Sigmoid colon (tissue), 7 donors: Measurements from ENCODE around the gene MED16. TPM values are rescaled to one million over a fixed set of nuclear protein-coding genes. Genes with fewer than 3 reads are reported as not detected.
"Not testable (repeated sequence)": the region's sequence is repeated elsewhere in the genome, so short reads cannot be mapped to it uniquely, and the experiment has no call there.

Source experiments
- DNase-seq: peaks from one replicate; pipeline ENCODE4 v3.0.0-alpha.2; 2019
- H3K27ac ChIP-seq, 4 donors: fragments of 200-600 bp; sonication (generic); one replicate each; pipeline ENCODE4 v1.5.1; 2016 to 2019; ENCODE audit warnings: mild to moderate bottlenecking in 1 of 4
- H3K27me3 ChIP-seq, 3 donors: fragments of 200-600 bp; sonication (generic); one replicate each; pipeline ENCODE4 v1.5.1; 2019; ENCODE audit warnings: mild to moderate bottlenecking in 1 of 3
- H3K36me3 ChIP-seq, 4 donors: fragments of 200-600 bp; sonication (generic); one replicate each; pipeline ENCODE4 v1.5.1; 2016 to 2019
- H3K4me1 ChIP-seq, 4 donors: fragments of 200-600 bp; sonication (generic); one replicate each; pipeline ENCODE4 v1.5.1; 2017 to 2019
- H3K4me3 ChIP-seq, 4 donors: fragments of 200-600 bp; sonication (generic); one replicate each; pipeline ENCODE4 v1.5.1; 2017 to 2019; ENCODE audit warnings: mild to moderate bottlenecking in 2 of 4, moderate library complexity in 1 of 4
- H3K9me3 ChIP-seq, 4 donors: fragments of 200-600 bp in 3 of 4; sonication (generic) in 3 of 4; one replicate each; pipeline versions ENCODE4 v1.5.1 to v1.6.1; 2013 to 2019
- CTCF ChIP-seq, 4 experiments: fragments of 450-650 bp in 3 of 4; fragments of 200-600 bp in 1 of 4; IDR thresholded peaks; one replicate each; pipeline ENCODE4 v1.5.1; 2016 to 2019; ENCODE audit warnings: antibody characterized with exemption in 4 of 4, mild to moderate bottlenecking in 3 of 4, moderate library complexity in 2 of 4
- EP300 ChIP-seq, 4 donors: sonication (generic); formaldehyde crosslinking; IDR thresholded peaks; one replicate each; pipeline ENCODE4 v1.6.1; 2017; ENCODE audit warnings: antibody characterized with exemption in 4 of 4
- POLR2A ChIP-seq, 2 donors: fragments of 450-650 bp; IDR thresholded peaks; one replicate each; pipeline ENCODE4 v1.6.1; 2016; ENCODE audit warnings: antibody characterized with exemption in 2 of 2, mild to moderate bottlenecking in 2 of 2, moderate library complexity in 2 of 2
- POLR2AphosphoS5 ChIP-seq, 4 donors: sonication (generic); formaldehyde crosslinking; IDR thresholded peaks; one replicate each; pipeline ENCODE4 v1.6.1; 2017; ENCODE audit warnings: antibody characterized with exemption in 4 of 4
- WGBS, 2 donors: extraction: QIAGEN DNeasy Blood & Tissue Kit; methylation state at CpG; one replicate each; pipeline ENCODE4 v1.1.7; 2013; 5-methylcytosine and 5-hydroxymethylcytosine counted together
- intact Hi-C: fragments of 100-400 bp; cut with DNase I; formaldehyde crosslinking; loops from one replicate; pipeline ENCODE4 v1.15.1; 2023
- polyA plus RNA-seq, 3 donors: library from polyadenylated mRNA; stranded (reverse); fragments of 200-250 nt; gene quantifications; one replicate each; pipeline ENCODE4 v1.2.3, GENCODE V29; 2013
- small RNA-seq, 3 donors: library from RNA; depleted of rRNA; stranded (forward); fragments of <200 nt; gene quantifications; one replicate each; pipeline ENCODE3, GENCODE V24; 2016
- total RNA-seq, 4 donors: library from RNA; depleted of rRNA; stranded (reverse); fragments of >200 nt; gene quantifications; one replicate each; pipeline ENCODE4 v1.1.0, GENCODE V29; 2016
- donor health status: healthy with polysubstance abuse.
- donor health status: Bipolar disorder and iron deficiency.
- donor health status: healthy.

Gene MED16
- total and polyA plus RNA-seq, 7 donors = 22.4 to 62.5 (median 33.2) TPM

- Histone ChIP-seq H3K4me1 (peaks cover 0 to 16% (median 15%) of the 10 kb centered on the region in 4 donors), H3K36me3 (no peaks in the 10 kb centered on the region), H3K9me3 (no peaks in the 10 kb centered on the region), H3K27ac (no peak overlapping the region), H3K4me3 (no peak overlapping the region), H3K27me3 (peaks cover 27 to 49% (median 33%) of the 10 kb centered on the region in 3 donors)
- 21 to 52% methylated on average over 12 of the region's 12 CpGs for WGBS, 2 donors
- no peak for TF ChIP-seq POLR2A (IDR thresholded peaks at IDR 0.05)
- no peak for TF ChIP-seq POLR2AphosphoS5 (IDR thresholded peaks at IDR 0.05)
- no peak for TF ChIP-seq CTCF (IDR thresholded peaks at IDR 0.05)
- intact Hi-C loops = no loop called here
- no peak for DNase-seq
Observed at GRCh38 chr19:823565-824121, 69.3 kb downstream of the MED16 start.

GRCh38 chr19:821825-822503 is 71.0 kb downstream of the MED16 start, which contains the start of gene PLPPR3:
PLPPR3 (minus strand) TSS chr19:821955; CDS start chr19:821559, 396 bp downstream.
- TF ChIP-seq EP300 (IDR thresholded peaks at IDR 0.05) (no peak), POLR2A (IDR thresholded peaks at IDR 0.05) (no peak), CTCF (IDR thresholded peaks at IDR 0.05) (no peak), POLR2AphosphoS5 (IDR thresholded peaks at IDR 0.05) (no peak)
- Histone ChIP-seq H3K36me3 (no peaks in the 10 kb centered on the region), H3K4me3 (peak within 1 kb of the TSS; percentile 6 to 47 (median 34)), H3K4me1 (peaks cover 0 to 16% (median 15%) of the 10 kb centered on the region in 4 donors), H3K27me3 (peaks cover 22 to 36% (median 33%) of the 10 kb centered on the region in 3 donors), H3K9me3 (no peaks in the 10 kb centered on the region), H3K27ac (no peak within 1 kb of the TSS)
- WGBS, 2 donors = 1 to 2% methylated on average over 86 of the region's 86 CpGs
- no peak for DNase-seq
- intact Hi-C loops = no loop called here

- no peaks in the 10 kb centered on the region for H3K9me3 ChIP-seq
- WGBS, 2 donors = 3% methylated on average over 64 of the region's 64 CpGs
- peaks cover 0 to 16% (median 15%) of the 10 kb centered on the region in 4 donors for H3K4me1 ChIP-seq
- intact Hi-C loops = no loop called here
- H3K27me3 ChIP-seq = peaks cover 22 to 36% (median 33%) of the 10 kb centered on the region in 3 donors
- H3K36me3 ChIP-seq = no peaks in the 10 kb centered on the region
- no peak for TF ChIP-seq EP300 (IDR thresholded peaks at IDR 0.05)
- TF ChIP-seq POLR2AphosphoS5 (IDR thresholded peaks at IDR 0.05) = no peak
- no peak for TF ChIP-seq CTCF (IDR thresholded peaks at IDR 0.05)
- TF ChIP-seq POLR2A (IDR thresholded peaks at IDR 0.05) = no peak
- no peak overlapping the region for H3K27ac ChIP-seq
- H3K4me3 ChIP-seq = peak overlapping the region; percentile 6 to 47 (median 34)
- DNase-seq = no peak
Observed at GRCh38 chr19:821231-821824, 71.7 kb downstream of the MED16 start.

GRCh38 chr19:820212-820611 is 72.8 kb downstream of the MED16 start:
- DNase-seq, H3K36me3 ChIP-seq, H3K9me3 ChIP-seq, H3K27ac ChIP-seq, intact Hi-C loops, H3K4me3 ChIP-seq: not testable (repeated sequence)
- Histone ChIP-seq H3K4me1 (peaks cover 0 to 16% (median 15%) of the 10 kb centered on the region in 4 donors), H3K27me3 (peaks cover 22 to 36% (median 33%) of the 10 kb centered on the region in 3 donors)
- 85 to 91% methylated on average over 5 of the region's 5 CpGs for WGBS, 2 donors

Small RNA genes within 50 kb of the gene (small RNA-seq; reads per million reads assigned to genes)
- 0 to 0.60 (median 0) reads per million in 3 donors for gene RNU6-9

Other genes with a start within 250 kb of the MED16 start
- 10 to 100 TPM; 39.2 to 57.1 (median 55.5) TPM for gene RNF126, start 230.0 kb downstream of the MED16 start, total RNA-seq
- gene RNF126, start 230.0 kb downstream of the MED16 start, polyA plus RNA-seq = 10 to 100 TPM; 33.5 to 58.8 (median 35.4) TPM
- gene FSTL3, start 216.8 kb downstream of the MED16 start, total RNA-seq = 100 to 1,000 TPM in 2 of 4 donors, 10 to 100 TPM in 2; 35.7 to 118 (median 107) TPM
- gene FSTL3, start 216.8 kb downstream of the MED16 start, polyA plus RNA-seq = 10 to 100 TPM in 1 of 3 donors, 1 to 10 TPM in 2; 1.6 to 17.8 (median 6.0) TPM
- not detected for gene PRSS57, start 197.7 kb downstream of the MED16 start, total RNA-seq
- under 1 TPM in 1 of 3 donors, not detected in 2; 0.15 TPM for gene PRSS57, start 197.7 kb downstream of the MED16 start, polyA plus RNA-seq
- 10 to 100 TPM; 30.4 to 91.4 (median 35.9) TPM for gene PALM, start 184.3 kb downstream of the MED16 start, total RNA-seq
- 10 to 100 TPM in 2 of 3 donors, 1 to 10 TPM in 1; 3.0 to 21.0 (median 12.5) TPM for gene PALM, start 184.3 kb downstream of the MED16 start, polyA plus RNA-seq
- under 1 TPM in 1 of 4 donors, not detected in 3; 0.36 TPM for gene MISP, start 142.1 kb downstream of the MED16 start, total RNA-seq
- 100 to 1,000 TPM; 266 to 456 (median 311) TPM for gene MISP, start 142.1 kb downstream of the MED16 start, polyA plus RNA-seq
- gene PTBP1, start 95.7 kb downstream of the MED16 start, total RNA-seq = 10 to 100 TPM; 53.8 to 94.5 (median 71.7) TPM
- 100 to 1,000 TPM in 2 of 3 donors, 10 to 100 TPM in 1; 78.7 to 154 (median 101) TPM for gene PTBP1, start 95.7 kb downstream of the MED16 start, polyA plus RNA-seq
- gene PLPPR3, start 71.2 kb downstream of the MED16 start, total RNA-seq = not detected
- gene PLPPR3, start 71.2 kb downstream of the MED16 start, polyA plus RNA-seq = under 1 TPM in 1 of 3 donors, not detected in 2; 0.07 TPM
- 1 to 10 TPM in 1 of 4 donors, under 1 TPM in 1, not detected in 2; 0.36 to 1.1 TPM for gene AZU1, start 65.3 kb downstream of the MED16 start, total RNA-seq
- under 1 TPM in 1 of 3 donors, not detected in 2; 0.03 TPM for gene AZU1, start 65.3 kb downstream of the MED16 start, polyA plus RNA-seq
- not detected for gene PRTN3, start 52.2 kb downstream of the MED16 start, total RNA-seq
- gene PRTN3, start 52.2 kb downstream of the MED16 start, polyA plus RNA-seq = not detected
- 1 to 10 TPM in 3 of 4 donors, not detected in 1; 1.4 to 3.6 (median 2.3) TPM for gene ELANE, start 40.9 kb downstream of the MED16 start, total RNA-seq
- under 1 TPM in 1 of 3 donors, not detected in 2; 0.64 TPM for gene ELANE, start 40.9 kb downstream of the MED16 start, polyA plus RNA-seq
- gene CFD, start 33.5 kb downstream of the MED16 start, total RNA-seq = 100 to 1,000 TPM; 131 to 830 (median 457) TPM
- 100 to 1,000 TPM in 2 of 3 donors, 10 to 100 TPM in 1; 29.1 to 329 (median 101) TPM for gene CFD, start 33.5 kb downstream of the MED16 start, polyA plus RNA-seq
- gene RNU6-9, start 297 bp upstream of the MED16 start, total RNA-seq = not detected
- not detected for gene RNU6-9, start 297 bp upstream of the MED16 start, polyA plus RNA-seq
- 10 to 100 TPM; 21.4 to 37.2 (median 27.7) TPM for gene R3HDM4, start 20.0 kb upstream of the MED16 start, total RNA-seq
- 10 to 100 TPM; 30.5 to 85.3 (median 33.0) TPM for gene R3HDM4, start 20.0 kb upstream of the MED16 start, polyA plus RNA-seq
- not detected for gene KISS1R, start 24.1 kb upstream of the MED16 start, total RNA-seq
- gene KISS1R, start 24.1 kb upstream of the MED16 start, polyA plus RNA-seq = under 1 TPM in 1 of 3 donors, not detected in 2; 0.13 TPM
- 10 to 100 TPM in 1 of 4 donors, 1 to 10 TPM in 3; 3.1 to 11.6 (median 4.3) TPM for gene ARID3A, start 32.8 kb upstream of the MED16 start, total RNA-seq
- 1 to 10 TPM; 1.4 to 6.0 (median 1.8) TPM for gene ARID3A, start 32.8 kb upstream of the MED16 start, polyA plus RNA-seq
- gene WDR18, start 91.2 kb upstream of the MED16 start, total RNA-seq = 10 to 100 TPM; 14.3 to 33.1 (median 30.4) TPM
- 10 to 100 TPM; 22.4 to 65.8 (median 43.8) TPM for gene WDR18, start 91.2 kb upstream of the MED16 start, polyA plus RNA-seq
- gene GRIN3B, start 107.2 kb upstream of the MED16 start, total RNA-seq = under 1 TPM in 1 of 4 donors, not detected in 3; 0.14 TPM
- under 1 TPM in 1 of 3 donors, not detected in 2; 0.04 TPM for gene GRIN3B, start 107.2 kb upstream of the MED16 start, polyA plus RNA-seq
- 100 to 1,000 TPM in 2 of 4 donors, 10 to 100 TPM in 2; 85.6 to 174 (median 126) TPM for gene TMEM259, start 127.9 kb upstream of the MED16 start, total RNA-seq
- 100 to 1,000 TPM in 1 of 3 donors, 10 to 100 TPM in 2; 19.2 to 232 (median 25.9) TPM for gene TMEM259, start 127.9 kb upstream of the MED16 start, polyA plus RNA-seq
- gene RNU6-2, start 128.3 kb upstream of the MED16 start, total RNA-seq = not detected
- gene RNU6-2, start 128.3 kb upstream of the MED16 start, polyA plus RNA-seq = not detected
- gene CNN2, start 133.4 kb upstream of the MED16 start, total RNA-seq = 10 to 100 TPM; 25.5 to 59.0 (median 36.3) TPM
- gene CNN2, start 133.4 kb upstream of the MED16 start, polyA plus RNA-seq = 100 to 1,000 TPM in 1 of 3 donors, 10 to 100 TPM in 2; 48.0 to 115 (median 53.9) TPM
- gene ABCA7, start 146.9 kb upstream of the MED16 start, total RNA-seq = 10 to 100 TPM in 2 of 4 donors, 1 to 10 TPM in 2; 3.8 to 20.5 (median 10.9) TPM
- 10 to 100 TPM in 1 of 3 donors, 1 to 10 TPM in 2; 1.8 to 25.1 (median 9.9) TPM for gene ABCA7, start 146.9 kb upstream of the MED16 start, polyA plus RNA-seq
- 10 to 100 TPM; 12.8 to 21.6 (median 18.2) TPM for gene ARHGAP45, start 174.0 kb upstream of the MED16 start, total RNA-seq
- 100 to 1,000 TPM in 1 of 3 donors, 10 to 100 TPM in 2; 38.6 to 103 (median 39.0) TPM for gene ARHGAP45, start 174.0 kb upstream of the MED16 start, polyA plus RNA-seq
- 100 to 1,000 TPM in 2 of 4 donors, 10 to 100 TPM in 2; 82.0 to 203 (median 104) TPM for gene POLR2E, start 202.2 kb upstream of the MED16 start, total RNA-seq
- gene POLR2E, start 202.2 kb upstream of the MED16 start, polyA plus RNA-seq = 100 to 1,000 TPM; 124 to 175 (median 133) TPM
- 100 to 1,000 TPM; 269 to 433 (median 371) TPM for gene GPX4, start 210.8 kb upstream of the MED16 start, total RNA-seq
- 100 to 1,000 TPM; 311 to 662 (median 643) TPM for gene GPX4, start 210.8 kb upstream of the MED16 start, polyA plus RNA-seq